ENCODE results near the gene CLMP.
"Not testable (repeated sequence)": the region's sequence is repeated elsewhere in the genome, so short reads cannot be mapped to it uniquely, and the experiment has no call there.

Gene CLMP

GRCh38 chr11:123211149-123211852, 16.3 kb upstream of the CLMP start:
- no peak overlapping the region for H3K4me3 ChIP-seq (ENCODE audit: low read depth, low read length)
- TF ChIP-seq, protein P1, sequence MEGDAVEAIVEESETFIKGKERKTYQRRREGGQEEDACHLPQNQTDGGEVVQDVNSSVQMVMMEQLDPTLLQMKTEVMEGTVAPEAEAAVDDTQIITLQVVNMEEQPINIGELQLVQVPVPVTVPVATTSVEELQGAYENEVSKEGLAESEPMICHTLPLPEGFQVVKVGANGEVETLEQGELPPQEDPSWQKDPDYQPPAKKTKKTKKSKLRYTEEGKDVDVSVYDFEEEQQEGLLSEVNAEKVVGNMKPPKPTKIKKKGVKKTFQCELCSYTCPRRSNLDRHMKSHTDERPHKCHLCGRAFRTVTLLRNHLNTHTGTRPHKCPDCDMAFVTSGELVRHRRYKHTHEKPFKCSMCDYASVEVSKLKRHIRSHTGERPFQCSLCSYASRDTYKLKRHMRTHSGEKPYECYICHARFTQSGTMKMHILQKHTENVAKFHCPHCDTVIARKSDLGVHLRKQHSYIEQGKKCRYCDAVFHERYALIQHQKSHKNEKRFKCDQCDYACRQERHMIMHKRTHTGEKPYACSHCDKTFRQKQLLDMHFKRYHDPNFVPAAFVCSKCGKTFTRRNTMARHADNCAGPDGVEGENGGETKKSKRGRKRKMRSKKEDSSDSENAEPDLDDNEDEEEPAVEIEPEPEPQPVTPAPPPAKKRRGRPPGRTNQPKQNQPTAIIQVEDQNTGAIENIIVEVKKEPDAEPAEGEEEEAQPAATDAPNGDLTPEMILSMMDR (IDR thresholded peaks at IDR 0.05; ENCODE audit: borderline replicate concordance, insufficient read depth, low read depth, low read length): no peak

DNA sequence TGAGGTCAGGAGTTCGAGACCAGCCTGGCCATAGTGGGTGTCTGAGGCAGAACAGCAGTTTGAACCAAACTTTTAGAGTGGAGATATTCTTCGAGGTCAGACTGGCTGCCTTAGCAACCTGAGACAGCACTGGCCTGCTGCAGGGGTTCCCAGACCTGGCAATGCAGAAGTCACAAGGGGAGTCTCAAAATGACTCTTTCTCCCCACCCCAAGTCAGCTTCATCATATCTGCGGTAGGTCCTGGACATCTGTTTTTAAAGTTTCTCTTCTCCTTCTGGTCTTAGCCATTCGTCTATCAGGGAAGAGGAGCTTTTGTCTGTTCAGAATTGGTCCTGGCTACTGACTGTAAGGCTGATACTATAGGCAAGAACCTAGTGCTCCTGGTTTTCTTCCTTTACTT, 14.5 kb upstream of the CLMP start:
- H3K4me3 ChIP-seq (ENCODE audit: low read depth, low read length): no peak overlapping the region
- TF ChIP-seq, protein P1 (IDR thresholded peaks at IDR 0.05; ENCODE audit: borderline replicate concordance, insufficient read depth, low read depth, low read length): no peak

DNA sequence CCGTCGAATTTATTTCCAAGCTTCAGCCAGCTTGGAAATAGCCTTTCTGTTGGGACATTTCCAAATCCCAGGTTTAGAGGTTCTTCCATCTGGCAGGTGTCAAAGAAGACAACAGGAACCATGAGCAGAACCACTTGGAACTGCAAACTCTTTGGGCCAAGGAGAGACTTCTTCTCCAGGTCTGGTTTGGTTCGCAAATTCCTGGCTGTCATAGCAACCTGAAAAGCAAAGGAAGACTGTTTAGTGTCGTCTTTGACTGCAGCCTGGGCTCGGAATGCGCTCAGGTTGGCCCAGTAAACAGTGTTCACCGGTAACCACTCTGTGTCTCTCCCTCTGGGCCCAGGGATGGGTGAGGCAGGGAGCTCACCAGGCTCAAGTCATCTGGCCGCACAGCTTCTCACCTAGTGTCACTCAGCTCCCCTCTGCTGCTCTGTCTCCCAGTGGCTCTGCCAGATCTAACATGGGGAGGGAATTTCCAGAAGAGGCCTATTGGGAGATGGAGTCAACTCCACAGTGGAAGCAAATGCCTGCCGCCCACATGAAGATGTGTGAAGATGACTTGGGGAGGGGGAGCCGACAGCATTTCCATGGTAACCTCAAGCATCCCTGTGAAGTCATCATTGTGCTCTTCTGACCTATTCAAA, 11.9 kb upstream of the CLMP start:
- TF ChIP-seq, protein P1 (IDR thresholded peaks at IDR 0.05; ENCODE audit: borderline replicate concordance, insufficient read depth, low read depth, low read length): no peak
- H3K4me3 ChIP-seq (ENCODE audit: low read depth, low read length): no peak overlapping the region

DNA sequence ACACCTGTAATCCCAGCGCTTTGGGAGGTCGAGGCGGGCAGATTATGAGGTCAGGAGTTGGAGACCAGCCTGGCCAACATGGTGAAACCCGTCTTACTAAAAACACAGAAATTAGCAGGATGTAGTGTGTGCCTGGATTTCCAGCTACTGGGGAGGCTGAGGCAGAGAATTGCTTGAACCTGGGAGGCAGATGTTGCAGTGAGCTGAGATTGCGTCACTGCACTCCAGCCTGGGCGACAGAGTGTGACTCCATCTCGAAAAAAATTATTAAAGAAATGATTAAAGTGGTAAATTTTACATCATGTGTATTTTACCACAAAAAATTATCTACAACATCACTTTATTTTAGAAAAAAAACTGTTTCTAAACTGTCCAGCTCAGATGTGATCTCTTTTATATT, 11.0 kb upstream of the CLMP start:
- not testable (repeated sequence) for H3K4me3 ChIP-seq (ENCODE audit: low read depth, low read length)

GRCh38 chr11:123203934-123204333, 8.9 kb upstream of the CLMP start:
- TF ChIP-seq, protein P1 (IDR thresholded peaks at IDR 0.05; ENCODE audit: borderline replicate concordance, insufficient read depth, low read depth, low read length): no peak

DNA sequence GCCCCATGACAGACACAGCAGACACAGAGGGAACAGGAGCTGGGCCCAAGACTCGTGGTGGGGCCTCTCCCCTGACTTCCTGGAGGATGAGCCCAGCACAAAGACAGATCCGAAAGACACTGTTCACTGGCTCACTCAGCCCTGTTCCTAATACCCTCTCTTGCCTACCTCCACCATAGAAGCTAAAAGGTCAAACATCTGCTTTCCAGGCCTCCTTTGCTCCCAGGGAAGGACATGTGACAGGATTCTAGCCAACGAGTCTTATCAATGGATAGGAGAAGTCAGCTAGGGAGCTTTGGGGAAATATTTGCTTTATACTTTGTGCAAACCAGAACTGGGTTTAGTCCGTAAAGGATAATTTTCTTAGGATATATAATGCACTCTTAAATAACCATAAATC, 8.4 kb upstream of the CLMP start:
- H3K4me3 ChIP-seq (ENCODE audit: low read depth, low read length): no peak overlapping the region
- TF ChIP-seq, protein P1 (IDR thresholded peaks at IDR 0.05; ENCODE audit: borderline replicate concordance, insufficient read depth, low read depth, low read length): no peak

More at GRCh38 chr11:123203934-123204333, 8.9 kb upstream of the CLMP start:
- no peak overlapping the region for H3K4me3 ChIP-seq (ENCODE audit: low read depth, low read length)

DNA sequence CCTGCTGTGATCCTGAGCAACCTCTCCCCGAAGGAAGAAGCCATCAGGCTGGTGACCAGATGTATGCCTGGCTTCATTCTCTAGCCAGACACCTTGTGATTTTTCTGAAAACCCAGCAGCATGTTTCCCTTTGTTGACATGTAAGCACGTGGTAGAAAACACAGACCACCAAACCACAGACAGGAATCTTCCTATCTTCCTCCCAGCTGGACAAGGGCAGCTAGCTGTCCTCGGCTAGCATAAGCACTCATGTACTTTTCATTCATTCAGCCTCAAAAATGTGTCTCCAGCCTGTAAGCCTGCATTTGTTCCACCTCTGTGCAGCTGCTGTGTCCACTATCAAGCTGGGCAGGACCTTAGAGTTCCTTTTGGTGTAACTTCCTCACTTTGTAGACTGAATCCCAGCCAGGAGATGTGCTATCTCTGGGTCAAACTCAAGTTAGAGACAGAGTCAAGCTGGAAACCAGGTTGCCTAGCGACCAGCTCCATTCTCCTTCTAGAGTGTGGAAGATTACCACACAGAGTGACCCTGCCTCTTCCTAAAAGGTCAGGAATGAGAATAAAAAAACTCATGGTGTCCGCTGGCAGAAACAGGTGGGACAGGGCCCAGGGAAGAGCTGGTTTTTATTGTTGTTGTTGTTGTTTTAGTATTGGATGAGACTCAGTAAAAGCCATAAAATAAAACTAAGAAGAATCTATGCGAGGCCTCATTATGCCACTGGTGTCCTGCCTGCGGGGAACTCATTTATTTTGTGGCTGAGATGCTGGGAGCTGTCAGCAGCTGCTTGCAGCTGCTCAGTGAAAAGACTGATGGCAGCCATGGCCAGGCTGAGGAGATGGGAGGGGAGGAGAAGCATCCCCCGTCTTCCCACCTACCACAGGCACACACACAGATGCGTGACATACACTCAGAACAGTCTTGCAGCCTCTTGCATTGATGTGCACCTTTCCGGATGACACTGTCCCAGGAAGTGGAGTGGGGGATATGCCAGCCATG, 7.4 kb upstream of the CLMP start:
- H3K4me3 ChIP-seq (ENCODE audit: low read depth, low read length): no peak overlapping the region
- TF ChIP-seq, protein P1 (IDR thresholded peaks at IDR 0.05; ENCODE audit: borderline replicate concordance, insufficient read depth, low read depth, low read length): no peak
